ENCODE data around the gene CD99.
"Not testable (repeated sequence)": the region's sequence is repeated elsewhere in the genome, so short reads cannot be mapped to it uniquely, and the experiment has no call there.

The CD99 gene

GRCh38 chrX:2774776-2775175 is 83.7 kb downstream of the CD99 start:
- no peak for DNase-seq

GRCh38 chrX:2780472-2781225 is 89.6 kb downstream of the CD99 start:
- DNase-seq: not testable (repeated sequence)

- DNase-seq: no peak
These were observed 90.1 kb downstream of the CD99 start for GRCh38 chrX:2781226-2781571.

- DNase-seq: no peak
These were observed 90.6 kb downstream of the CD99 start for GRCh38 chrX:2781698-2782097.

- DNase-seq: no peak
These were observed 91.1 kb downstream of the CD99 start for GRCh38 chrX:2782171-2782570.

GRCh38 chrX:2782778-2783177 is 91.7 kb downstream of the CD99 start:
- DNase-seq: no peak

- no peak for DNase-seq
These were observed 92.9 kb downstream of the CD99 start for GRCh38 chrX:2784026-2784425.

GRCh38 chrX:2785538-2785937 is 94.4 kb downstream of the CD99 start:
- no peak for DNase-seq

- DNase-seq: no peak
These were observed 97.9 kb downstream of the CD99 start for GRCh38 chrX:2788980-2789379.

- DNase-seq: no peak
These were observed 98.5 kb downstream of the CD99 start for GRCh38 chrX:2789569-2789968.
